NCI-H82 (cell line): Measurements from ENCODE around the gene FGL2.
"Not testable (repeated sequence)": the region's sequence is repeated elsewhere in the genome, so short reads cannot be mapped to it uniquely, and the experiment has no call there.

Experiments
- DNase-seq: peaks from one replicate; lab custom pipeline; 2025; lab: John Stamatoyannopoulos, UW

The FGL2 gene, protein sequence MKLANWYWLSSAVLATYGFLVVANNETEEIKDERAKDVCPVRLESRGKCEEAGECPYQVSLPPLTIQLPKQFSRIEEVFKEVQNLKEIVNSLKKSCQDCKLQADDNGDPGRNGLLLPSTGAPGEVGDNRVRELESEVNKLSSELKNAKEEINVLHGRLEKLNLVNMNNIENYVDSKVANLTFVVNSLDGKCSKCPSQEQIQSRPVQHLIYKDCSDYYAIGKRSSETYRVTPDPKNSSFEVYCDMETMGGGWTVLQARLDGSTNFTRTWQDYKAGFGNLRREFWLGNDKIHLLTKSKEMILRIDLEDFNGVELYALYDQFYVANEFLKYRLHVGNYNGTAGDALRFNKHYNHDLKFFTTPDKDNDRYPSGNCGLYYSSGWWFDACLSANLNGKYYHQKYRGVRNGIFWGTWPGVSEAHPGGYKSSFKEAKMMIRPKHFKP

DNA sequence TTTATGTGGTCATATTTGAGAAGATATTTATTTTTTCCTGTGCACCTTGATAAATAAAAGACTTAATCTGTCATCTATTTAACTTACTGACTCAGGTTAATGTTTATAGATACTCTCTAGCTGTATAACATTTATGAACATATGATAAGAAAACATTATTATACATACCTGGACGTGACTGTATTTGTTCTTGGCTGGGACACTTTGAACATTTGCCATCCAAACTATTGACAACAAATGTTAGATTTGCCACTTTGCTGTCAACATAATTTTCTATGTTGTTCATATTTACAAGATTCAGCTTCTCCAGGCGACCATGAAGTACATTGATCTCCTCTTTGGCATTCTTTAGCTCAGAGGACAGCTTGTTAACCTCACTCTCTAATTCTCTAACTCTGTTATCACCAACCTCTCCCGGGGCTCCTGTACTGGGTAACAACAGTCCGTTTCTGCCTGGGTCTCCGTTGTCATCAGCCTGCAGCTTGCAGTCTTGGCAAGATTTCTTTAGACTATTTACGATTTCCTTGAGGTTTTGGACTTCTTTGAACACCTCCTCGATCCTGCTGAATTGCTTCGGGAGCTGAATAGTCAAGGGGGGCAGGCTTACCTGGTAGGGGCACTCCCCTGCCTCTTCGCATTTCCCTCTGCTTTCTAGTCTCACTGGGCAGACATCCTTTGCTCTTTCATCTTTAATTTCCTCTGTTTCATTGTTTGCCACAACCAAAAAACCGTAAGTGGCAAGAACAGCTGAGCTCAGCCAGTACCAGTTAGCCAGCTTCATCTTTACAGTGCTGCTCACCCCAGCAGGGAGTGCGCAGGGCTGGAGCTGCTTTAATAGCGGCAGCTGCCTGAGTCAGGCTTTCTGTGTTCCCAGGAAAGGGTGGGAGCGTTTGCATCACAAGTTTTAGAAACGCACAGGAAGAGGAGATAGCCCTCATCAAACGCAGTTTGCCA is at the start of gene FGL2:
TSS of gene FGL2 (minus strand) at position 807 of the 954 bp plus-strand sequence. CDS start at position 781, 26 bp downstream.
- no peak for DNase-seq

DNA sequence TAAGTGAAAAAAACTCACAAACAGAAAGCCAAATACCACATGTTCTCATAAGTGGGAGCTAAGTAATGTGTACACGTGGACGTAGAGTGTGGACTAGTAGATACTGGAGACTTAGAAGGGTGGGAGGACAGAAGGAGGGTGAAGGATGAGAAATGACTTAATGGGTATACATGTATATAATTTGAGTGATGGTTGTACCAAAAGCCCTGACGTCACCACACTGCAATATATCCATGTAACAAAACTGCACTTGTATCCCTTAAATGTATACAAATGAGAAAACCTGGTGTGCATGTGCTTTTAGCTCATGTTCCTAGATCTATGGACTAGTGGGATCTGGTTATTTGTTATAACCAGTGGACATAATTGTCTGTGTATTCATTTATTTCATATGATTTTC is 48.5 kb upstream of the FGL2 start:
- no peak for DNase-seq

DNA sequence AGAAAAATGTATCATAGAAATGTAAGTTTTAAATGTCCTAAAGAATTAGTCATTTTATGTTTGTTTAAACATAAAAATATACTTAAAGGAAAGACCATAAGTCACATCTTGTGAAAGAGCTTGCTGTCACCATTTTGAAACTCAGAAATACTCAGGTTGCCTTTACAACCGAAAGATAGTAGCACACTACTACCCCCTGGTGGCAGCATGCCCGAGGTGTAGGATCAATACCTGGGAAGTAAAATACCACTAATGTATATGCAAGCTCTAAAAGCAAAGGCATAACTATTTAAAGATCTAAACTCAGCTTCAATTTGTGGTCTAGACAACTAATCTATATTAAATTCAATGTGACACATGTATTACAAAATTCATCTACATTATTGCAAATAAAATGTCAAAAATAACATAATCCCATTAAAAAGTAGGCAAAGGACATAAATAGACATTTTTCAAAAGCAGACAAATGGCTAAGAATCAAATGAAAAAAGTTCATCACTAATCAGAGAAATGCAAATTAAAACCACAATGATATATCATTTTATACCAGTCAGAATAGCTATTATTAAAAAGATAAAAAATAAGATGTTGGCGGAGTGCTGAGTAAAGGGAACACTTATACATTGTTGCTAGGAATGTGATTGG is 47.7 kb upstream of the FGL2 start:
- DNase-seq = peak; percentile 88

DNA sequence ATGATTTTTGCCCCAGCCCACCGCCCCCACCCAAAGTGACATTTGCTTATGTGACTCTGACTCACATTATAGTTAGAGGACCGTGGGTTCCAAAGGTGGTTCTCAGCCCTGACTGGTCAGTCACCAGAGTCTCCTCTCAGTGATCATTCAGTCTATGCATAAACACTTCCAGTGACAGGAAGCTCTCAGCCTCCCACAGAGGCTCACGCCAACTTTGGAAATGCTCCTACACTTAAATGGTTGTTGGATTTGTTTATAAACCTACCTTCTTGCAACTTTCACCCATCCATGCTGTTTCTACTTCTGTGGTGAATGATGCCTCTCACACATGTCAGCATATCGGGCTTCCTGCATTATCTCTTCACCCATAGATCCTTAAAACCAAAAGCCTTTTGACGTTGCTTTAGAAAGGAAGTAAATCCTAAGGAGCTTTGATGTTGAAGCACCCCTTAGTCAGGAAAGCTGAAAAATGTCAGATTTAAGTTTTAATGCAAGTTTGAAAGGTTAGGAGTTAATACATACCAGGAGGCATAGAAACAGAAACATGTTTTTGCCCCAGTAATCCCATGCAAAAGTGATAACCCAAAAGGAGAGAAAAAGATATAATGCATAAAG is 46.5 kb upstream of the FGL2 start:
- no peak for DNase-seq

DNA sequence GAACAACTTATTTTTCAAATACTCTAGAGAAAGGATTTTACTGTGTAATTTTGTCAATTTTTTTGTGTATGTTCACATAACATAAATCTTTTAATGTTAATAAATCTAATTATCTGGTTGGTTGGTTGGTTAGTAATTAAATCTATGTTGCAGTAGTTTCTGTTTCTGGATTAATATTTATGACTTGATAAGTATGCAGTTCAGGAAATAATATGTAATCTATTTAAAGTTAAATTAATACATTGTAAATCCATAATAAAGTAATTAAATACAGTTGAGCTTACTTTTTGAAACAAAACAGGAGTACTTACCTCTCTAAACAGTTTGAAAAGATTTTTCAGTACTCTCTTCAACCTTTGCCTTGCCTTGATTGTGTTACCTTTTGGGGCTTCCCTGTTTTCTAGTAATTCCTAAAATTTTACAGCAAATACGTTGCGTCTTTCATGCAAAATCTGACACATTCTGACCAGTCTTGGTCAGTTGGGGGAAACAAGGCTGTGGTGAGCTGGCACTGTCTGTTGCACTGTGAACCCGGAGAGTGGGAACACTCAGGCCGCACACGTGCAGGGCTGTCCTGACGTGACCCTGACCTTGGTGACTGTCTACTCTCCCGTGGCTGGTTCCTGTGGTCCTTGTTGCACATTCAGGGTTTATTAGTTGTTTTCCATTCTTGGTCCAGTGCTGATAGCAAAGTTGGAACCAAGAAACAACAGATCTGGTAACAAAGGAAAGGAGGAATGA is 45.6 kb upstream of the FGL2 start:
- no peak for DNase-seq

DNA sequence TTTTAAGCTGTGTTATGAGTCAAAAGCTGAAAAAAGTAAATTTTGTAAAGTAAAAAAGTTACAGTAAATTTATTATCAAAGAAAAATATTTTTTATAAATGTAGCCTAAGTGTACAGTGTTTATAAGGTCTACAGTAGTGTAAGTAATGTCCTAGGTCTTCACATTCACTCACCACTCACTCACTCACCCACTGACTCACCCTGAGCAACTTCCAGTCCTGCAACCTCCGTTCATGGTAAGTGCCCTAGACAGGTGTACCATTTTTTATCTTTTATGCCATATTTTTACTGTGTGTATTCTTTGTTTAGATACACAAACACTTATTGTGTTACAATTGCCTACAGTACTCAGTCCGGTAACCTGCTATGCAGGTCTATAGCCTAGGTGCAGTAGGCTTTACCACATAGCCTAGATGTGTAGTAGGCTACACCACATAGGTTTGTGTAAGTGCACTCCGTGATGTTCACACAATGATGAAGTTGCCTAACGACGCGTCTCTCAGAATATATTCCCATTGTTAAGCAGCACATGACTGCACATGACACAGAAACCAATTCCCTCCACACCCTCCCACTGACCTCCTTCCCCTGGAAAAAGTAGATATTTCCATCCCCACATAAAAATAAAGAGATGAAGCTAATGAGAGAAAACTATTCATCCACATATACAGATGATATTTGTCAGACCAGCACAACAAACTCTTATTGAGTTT is 44.8 kb upstream of the FGL2 start:
- DNase-seq = no peak

DNA sequence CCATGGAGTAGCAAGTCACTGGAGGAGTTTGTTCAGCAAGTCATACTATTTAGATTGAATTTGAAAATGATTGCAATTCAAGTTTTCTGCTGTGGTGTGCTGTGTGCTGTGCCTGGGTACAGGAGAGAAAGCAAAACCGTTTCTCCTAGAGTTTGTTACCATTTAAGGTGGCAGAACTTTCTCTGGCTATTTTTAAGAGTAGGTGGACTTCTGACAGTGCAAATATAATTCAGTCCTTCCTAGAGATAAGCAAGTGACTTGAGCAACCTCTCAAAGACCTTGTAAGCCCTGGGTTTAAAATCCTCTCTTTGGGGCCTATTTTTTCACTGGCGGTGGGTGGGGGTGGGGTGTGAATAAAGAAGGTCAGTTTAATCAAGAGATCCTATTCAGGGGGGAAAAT is 42.9 kb upstream of the FGL2 start:
- no peak for DNase-seq

DNA sequence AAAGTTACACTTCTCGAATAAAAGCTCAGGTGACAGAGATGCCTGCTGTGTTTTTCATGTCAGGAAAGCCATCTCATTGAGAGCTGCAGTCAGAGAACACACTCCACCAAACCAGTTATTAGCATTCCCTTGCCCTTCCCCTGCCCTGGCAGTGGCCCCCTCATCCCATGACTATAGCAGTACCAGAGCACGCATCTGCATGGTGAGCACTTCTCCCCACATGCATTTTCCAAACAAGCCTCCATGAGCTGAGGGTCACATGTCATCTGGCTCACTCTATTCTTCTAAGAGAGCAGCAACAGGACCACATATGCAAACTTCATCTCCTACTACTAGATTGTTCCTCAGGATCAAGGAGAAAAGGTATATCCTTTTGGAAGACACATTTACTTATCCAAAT is 42.4 kb upstream of the FGL2 start:
- DNase-seq = no peak

DNA sequence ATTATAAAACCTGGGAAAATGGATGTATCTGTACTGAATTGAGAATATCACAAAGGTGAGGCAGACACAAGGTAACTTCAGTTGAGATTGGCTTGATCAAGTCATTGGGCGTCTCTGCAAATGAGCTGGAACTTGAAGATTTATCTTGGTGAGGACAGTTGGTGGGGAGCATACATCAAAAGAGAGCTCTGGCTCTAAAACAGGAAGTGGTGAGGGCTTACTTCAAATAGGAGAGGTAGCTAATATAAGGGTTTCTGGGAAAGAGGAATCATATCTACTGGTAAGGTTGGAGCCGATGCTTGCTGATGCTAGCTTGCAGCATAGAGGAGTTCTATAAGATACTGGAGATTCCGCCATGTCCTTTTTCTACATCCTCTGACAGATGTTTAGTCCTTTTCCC is 39.9 kb upstream of the FGL2 start:
- no peak for DNase-seq

DNA sequence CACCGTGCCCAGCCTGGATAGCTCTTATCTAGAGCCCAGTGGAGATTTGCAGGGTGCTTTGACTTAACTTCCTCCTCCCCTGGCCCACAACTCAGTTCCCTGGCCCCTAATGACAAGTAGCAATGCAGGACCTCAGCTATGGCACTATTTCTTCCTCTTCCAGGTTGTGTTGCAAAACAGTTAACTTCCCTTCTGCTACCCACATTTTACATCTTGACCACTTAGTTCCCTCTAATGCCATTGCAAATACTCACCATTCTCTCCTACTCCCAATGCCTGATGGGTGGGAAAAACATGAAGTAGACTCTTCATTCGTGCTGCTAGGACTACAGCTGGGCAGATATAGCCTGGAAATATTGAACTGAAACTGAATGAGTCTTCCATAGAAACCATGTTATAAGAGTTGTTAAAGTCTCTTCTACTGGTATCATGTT is 39.1 kb upstream of the FGL2 start:
- DNase-seq = no peak

DNA sequence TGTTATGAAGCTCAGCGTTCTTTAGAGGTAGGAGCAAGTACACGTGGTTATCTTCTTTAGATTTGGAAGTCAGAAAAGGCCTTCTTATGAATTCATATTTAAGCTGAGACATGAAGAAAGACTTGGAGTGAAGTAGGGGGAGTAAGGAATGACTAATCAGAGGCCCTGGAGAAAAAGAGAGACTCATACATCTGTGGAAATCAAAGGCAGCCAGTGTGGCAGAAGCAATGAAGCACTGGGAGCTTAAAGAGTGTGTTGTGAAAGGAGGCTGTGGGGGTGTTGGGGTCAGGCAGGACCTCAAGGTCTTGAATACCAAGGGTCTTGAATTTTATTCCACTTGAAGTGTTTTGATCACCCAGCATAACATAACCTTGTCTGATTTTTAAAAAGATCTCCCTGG is 35.7 kb upstream of the FGL2 start:
- DNase-seq = no peak

DNA sequence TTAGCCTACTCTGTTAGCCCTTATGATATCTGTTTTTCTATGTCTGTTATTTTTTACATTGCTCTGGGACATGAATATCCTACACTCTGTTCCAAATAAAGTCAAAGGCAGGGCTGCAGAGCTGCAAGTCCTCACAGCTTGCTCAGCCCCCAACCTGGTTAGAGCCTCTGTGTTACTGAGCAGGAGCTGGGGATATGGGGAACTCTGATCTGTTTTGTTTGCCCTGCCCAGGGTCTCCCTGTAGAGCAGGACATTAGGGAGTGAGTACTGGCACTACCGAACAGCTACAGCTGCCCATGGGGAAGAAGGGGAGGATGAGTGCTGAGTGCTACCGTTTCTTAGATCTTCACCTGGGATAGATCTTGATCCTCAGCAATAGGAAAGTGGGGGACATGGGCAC is 32.8 kb upstream of the FGL2 start:
- no peak for DNase-seq

DNA sequence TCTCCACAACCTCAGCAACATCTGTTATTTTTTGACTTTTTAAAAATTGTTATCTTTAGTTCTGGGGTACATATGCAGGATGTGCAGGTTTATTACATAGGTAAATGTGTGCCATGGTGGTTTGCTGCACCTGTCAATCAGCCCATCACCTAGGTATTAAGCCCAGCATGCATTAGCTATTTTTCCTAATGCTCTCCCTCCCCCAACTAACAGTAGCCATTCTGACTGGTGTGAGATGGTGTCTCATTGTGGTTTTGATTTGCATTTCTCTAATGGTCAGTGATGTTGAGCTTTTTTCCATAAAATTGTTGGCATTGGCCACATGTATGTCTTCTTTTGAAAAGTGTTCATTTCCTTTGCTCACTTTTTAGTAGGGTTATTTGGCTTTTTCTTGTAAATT is 29.2 kb upstream of the FGL2 start:
- not testable (repeated sequence) for DNase-seq

DNA sequence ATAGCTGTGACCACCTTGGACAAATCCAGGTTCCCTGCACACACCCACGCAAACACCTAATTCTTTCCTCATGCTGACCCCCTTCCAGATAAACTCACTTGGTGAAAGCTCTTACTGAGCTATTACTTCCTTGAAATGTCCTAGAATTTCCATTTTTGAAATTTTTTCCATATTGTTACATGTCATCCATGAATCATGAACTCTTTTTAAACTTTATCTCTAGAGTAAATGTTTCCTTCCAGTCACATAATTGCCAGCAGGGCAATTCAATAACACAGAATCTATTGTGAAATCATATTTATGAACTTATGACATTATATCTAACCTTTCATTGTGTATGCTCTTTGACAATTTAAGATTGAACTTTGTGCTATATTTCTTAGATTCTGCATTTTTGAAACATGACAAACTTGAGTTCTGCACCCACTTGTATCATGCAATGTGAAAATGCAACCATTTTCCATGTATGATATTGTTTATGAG is 26.8 kb upstream of the FGL2 start:
- no peak for DNase-seq

DNA sequence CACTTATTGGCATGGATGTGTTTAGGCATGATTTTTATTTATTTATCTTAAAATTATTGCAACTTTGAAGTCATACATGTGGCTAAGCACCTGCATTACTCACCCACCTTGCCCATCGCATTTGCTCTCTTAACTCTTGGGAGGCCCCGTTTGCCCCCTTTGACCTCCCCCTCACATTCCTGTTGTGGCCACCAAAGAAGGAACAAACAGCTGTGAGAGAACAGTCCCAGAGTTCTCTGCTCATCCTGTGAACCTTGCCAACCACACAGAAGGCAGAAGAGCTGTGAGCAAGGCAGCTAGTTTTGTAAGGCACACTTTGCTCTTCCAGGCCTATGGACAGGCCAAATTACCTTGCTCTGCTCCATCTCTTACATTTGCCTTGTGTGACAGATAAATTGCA is 23.6 kb upstream of the FGL2 start:
- no peak for DNase-seq

DNA sequence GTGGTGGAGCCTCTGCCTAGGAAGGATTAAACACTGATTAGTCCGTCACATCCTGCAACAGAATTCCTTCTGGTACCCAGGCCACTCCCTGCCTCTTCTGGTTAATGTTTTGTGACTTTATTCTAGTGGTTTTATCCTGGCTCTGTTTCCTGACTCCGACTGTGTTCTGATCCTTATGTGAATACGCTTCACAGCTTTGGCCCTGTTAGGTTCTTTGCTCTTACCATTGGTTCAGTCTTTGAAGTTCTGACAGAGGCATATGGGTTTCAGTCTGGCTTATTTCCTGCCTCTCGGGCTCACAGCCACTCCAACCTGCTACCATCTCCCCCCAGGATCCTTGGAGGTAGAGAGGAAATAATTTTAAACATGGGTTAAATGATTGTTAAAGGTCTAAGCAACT is 23.2 kb upstream of the FGL2 start:
- DNase-seq = peak; percentile 7

DNA sequence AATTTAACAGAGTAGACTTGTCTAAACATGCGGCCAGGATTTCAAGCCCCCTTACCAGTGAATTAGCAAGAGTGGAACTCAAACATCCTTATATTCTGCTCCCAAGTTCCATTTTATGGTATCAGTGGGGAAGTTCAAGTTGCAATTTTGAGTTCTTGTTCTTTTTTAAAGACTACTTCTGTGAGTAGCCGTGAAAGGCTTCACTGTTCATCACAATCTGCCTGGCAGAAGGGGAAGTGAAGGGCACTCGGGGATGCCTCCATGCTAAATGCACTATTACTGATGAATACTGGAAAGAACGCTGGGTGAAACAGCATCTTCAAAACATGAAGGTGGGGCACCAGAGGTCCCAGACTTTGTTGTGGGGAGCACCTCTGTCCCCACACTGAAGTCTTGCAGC is 22.4 kb upstream of the FGL2 start:
- DNase-seq = no peak

DNA sequence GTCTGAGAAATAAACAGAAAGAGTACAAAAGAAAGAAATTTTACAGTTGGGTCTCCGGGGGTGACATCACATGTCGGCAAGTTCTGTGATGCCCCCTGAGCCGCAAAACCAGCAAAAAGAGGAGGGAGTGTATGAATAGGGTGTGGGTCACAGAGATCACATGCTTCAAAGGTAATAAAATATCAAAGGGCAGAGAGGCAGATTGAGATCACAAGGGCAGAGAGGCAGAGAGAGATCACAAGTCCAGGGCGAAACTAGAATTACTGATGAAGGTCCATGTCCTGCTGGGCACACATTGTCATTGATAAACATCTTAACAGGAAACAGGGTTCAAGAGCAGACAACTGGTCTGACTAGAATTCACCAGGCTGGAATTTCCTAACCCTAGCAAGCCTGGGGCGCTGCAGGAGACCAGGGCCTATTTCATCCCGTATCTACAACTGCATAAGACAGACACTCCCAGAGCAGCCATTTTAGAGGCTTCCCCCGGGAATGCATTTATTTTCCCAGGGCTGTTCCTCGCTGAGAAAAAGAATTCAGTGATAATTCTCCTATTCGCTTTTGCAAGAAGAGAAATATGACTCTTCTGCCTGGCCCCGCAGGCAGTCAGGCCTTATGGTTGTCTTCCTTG is 20.2 kb upstream of the FGL2 start:
- DNase-seq = not testable (repeated sequence)

DNA sequence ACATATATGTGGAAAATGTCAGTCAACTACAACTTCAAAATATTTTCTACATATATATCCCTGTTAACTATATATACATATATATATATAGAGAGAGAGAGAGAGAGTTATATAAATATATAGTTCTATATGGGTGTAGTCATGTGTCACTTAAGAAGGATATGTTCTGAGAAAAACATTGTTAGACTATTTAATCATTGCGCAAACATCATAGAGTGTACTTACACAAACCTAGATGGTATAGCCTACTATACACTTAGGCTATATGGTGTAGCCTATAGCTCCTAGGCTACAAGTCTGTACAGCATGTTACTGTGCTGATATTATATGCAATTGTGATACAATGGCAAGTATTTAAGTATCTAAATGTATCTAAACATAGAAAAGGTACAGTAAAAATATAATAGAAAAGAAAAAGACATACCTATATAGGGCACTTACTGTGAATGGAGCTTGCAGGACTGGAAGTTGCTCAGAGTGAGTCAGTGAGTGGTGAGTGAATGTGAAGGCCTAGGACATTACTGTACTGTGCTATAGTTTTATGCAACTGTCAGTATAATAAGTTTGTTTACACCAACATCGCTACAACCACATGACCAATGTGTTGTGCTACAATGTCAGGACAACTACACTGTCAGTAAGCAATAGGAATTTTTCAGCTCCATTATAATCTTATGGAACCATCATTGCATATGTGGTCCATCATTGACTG is 18.0 kb upstream of the FGL2 start:
- no peak for DNase-seq
